CD8-positive, alpha-beta memory T cell (primary cell): ENCODE data around the gene TXNL4B. TPM values are rescaled to one million over a fixed set of nuclear protein-coding genes. Genes with fewer than 3 reads are reported as not detected.
A peak's percentile ranks its signal among the peaks of the same experiment; 100 is the strongest.

ENCODE experiments used
- CTCF ChIA-PET: fragments of 350-600 bp; sonication (Branson Sonifier 250); formaldehyde crosslinking; loops from one replicate; lab custom pipeline; 2021; ENCODE audit warnings: antibody characterized with exemption; lab: Charles Lee
- POLR2A ChIA-PET: fragments of 350-600 bp; sonication (Branson Sonifier 250); formaldehyde crosslinking; loops from one replicate; lab custom pipeline; 2021; ENCODE audit warnings: antibody characterized with exemption; lab: Charles Lee
- DNase-seq, 5 donors: peaks; one replicate each; pipeline versions ENCODE4 v3.0.0 to v3.0.0-alpha.2; 2020 to 2022; ENCODE audit warnings: mixed read lengths in 1 of 5
- H3K27ac ChIP-seq: one replicate; pipeline ENCODE4 v1.7.0; 2013; ENCODE audit warnings: low read depth, mild to moderate bottlenecking, low read length, moderate library complexity
- H3K27me3 ChIP-seq: 2 replicates; pipeline ENCODE4 v1.7.0; 2013; ENCODE audit warnings: low read length, mild to moderate bottlenecking; ENCODE audit not compliant: insufficient read depth, poor library complexity, severe bottlenecking
- H3K36me3 ChIP-seq: 2 replicates; pipeline ENCODE4 v1.7.0; 2013; ENCODE audit warnings: mild to moderate bottlenecking, low read length, moderate library complexity; ENCODE audit not compliant: insufficient read depth
- H3K4me1 ChIP-seq: 2 replicates; pipeline ENCODE4 v1.7.0; 2013; ENCODE audit warnings: mild to moderate bottlenecking, low read length, moderate library complexity; ENCODE audit not compliant: insufficient read depth
- H3K4me3 ChIP-seq: 2 replicates; pipeline ENCODE4 v1.7.0; 2013; ENCODE audit warnings: mild to moderate bottlenecking, low read length
- H3K9me3 ChIP-seq: 2 replicates; pipeline ENCODE4 v1.7.0; 2013; ENCODE audit warnings: mild to moderate bottlenecking, low read length
- H3K27ac Mint-ChIP-seq, 8 donors: one replicate each; pipeline ENCODE4 v1.8.0; 2020 to 2021; ENCODE audit warnings: mixed read lengths in 8 of 8, mild to moderate bottlenecking in 6 of 8, inconsistent platforms in 3 of 8, moderate library complexity in 3 of 8
- H3K27me3 Mint-ChIP-seq, 2 donors: one replicate each; pipeline ENCODE4 v1.8.0; 2020 to 2021; ENCODE audit warnings: mixed read lengths in 2 of 2, mild to moderate bottlenecking in 1 of 2, moderate library complexity in 1 of 2
- H3K36me3 Mint-ChIP-seq, 3 donors: one replicate each; pipeline ENCODE4 v1.8.0; 2020 to 2021; ENCODE audit warnings: mixed read lengths in 3 of 3, inconsistent platforms in 1 of 3, mild to moderate bottlenecking in 1 of 3
- H3K4me1 Mint-ChIP-seq, 3 donors: one replicate each; pipeline ENCODE4 v1.8.0; 2020 to 2021; ENCODE audit warnings: mixed read lengths in 3 of 3, inconsistent platforms in 1 of 3, mild to moderate bottlenecking in 1 of 3
- H3K4me3 Mint-ChIP-seq, 7 donors: one replicate each; pipeline ENCODE4 v1.8.0; 2020 to 2021; ENCODE audit warnings: mixed read lengths in 7 of 7, mild to moderate bottlenecking in 6 of 7, moderate library complexity in 4 of 7, inconsistent platforms in 2 of 7
- H3K9me3 Mint-ChIP-seq, 5 donors: one replicate each; pipeline ENCODE4 v1.8.0; 2020 to 2022; ENCODE audit warnings: mixed read lengths in 5 of 5, mild to moderate bottlenecking in 3 of 5, moderate library complexity in 2 of 5, inconsistent platforms in 1 of 5
- polyA plus RNA-seq: library from polyadenylated mRNA; unstranded; fragments of 300-500 nt; fragmentation: Illumina TruSeq; gene quantifications from one replicate; pipeline ENCODE4 v1.2.3, GENCODE V29; 2021
- total RNA-seq, 2 experiments: library from RNA; stranded (reverse); gene quantifications; one replicate each; pipeline ENCODE4 v1.2.3, GENCODE V29; 2021

The TXNL4B gene
- total and polyA plus RNA-seq, 3 experiments from 2014 or later = 14.0 to 38.7 (median 37.9) TPM

DNA sequence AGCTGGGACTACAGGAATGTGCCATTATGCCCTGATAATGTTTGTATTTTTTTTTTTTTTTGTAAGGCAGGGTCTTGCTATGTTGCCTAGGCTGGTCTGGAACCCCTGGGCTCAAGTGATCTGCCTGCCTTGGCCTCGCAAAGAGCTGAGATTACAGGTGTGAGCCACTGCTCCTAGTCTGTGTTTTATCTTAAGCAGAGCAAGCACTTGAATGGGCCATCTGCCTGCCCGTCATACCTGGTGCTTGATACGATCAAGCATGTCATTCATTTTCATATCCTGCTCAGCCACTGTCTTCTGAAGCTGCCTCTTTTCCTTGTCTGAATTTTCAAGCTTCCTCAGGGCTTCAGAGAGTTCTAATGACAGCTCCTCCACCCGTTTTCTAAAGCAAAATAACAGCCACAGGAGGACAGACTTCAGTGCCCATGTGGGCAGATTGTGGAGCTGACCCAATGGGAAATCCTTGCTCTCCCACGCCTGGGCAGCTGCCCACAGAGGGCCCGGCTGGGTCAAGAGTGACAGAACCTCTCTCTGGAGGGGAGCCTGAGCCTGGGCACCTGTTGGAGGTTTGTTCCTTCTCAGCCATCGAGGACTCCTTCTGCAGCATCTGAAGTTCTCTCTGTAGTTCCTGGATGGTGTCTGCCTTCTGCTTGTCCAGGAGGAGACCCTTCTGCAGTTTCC, 36.7 kb upstream of the TXNL4B start:
- no peaks in the 10 kb centered on the region for H3K27me3 ChIP-seq
- ChIA-PET CTCF (no interaction called here), POLR2A (no interaction called here)
- peak overlapping the region in 1 of 8 donors; percentile 40 for H3K27ac Mint-ChIP-seq
- no peak overlapping the region for H3K27ac ChIP-seq
- no peak overlapping the region for H3K4me3 ChIP-seq
- DNase-seq = no peak
- no peaks in the 10 kb centered on the region for H3K27me3 Mint-ChIP-seq
- H3K4me1 Mint-ChIP-seq = no peaks in the 10 kb centered on the region
- H3K36me3 ChIP-seq = no peaks in the 10 kb centered on the region
- H3K9me3 Mint-ChIP-seq = no peaks in the 10 kb centered on the region
- H3K4me1 ChIP-seq = no peaks in the 10 kb centered on the region
- no peaks in the 10 kb centered on the region for H3K9me3 ChIP-seq
- H3K36me3 Mint-ChIP-seq = no peaks in the 10 kb centered on the region
- H3K4me3 Mint-ChIP-seq = no peak overlapping the region

- Histone ChIP-seq H3K27me3 (no peaks in the 10 kb centered on the region), H3K36me3 (no peaks in the 10 kb centered on the region), H3K9me3 (no peaks in the 10 kb centered on the region), H3K27ac (no peak overlapping the region), H3K4me1 (no peaks in the 10 kb centered on the region), H3K4me3 (no peak overlapping the region)
- H3K36me3 Mint-ChIP-seq = no peaks in the 10 kb centered on the region
- H3K27ac Mint-ChIP-seq = no peak overlapping the region
- H3K4me1 Mint-ChIP-seq = peaks cover 0 to 3% (median 0%) of the 10 kb centered on the region in 3 donors
- POLR2A ChIA-PET = no interaction called here
- no peak overlapping the region for H3K4me3 Mint-ChIP-seq
- DNase-seq = no peak
- no peaks in the 10 kb centered on the region for H3K9me3 Mint-ChIP-seq
- H3K27me3 Mint-ChIP-seq = no peaks in the 10 kb centered on the region
- CTCF ChIA-PET = no interaction called here
Measured at GRCh38 chr16:72128701-72129100, 35.3 kb upstream of the TXNL4B start.

DNA sequence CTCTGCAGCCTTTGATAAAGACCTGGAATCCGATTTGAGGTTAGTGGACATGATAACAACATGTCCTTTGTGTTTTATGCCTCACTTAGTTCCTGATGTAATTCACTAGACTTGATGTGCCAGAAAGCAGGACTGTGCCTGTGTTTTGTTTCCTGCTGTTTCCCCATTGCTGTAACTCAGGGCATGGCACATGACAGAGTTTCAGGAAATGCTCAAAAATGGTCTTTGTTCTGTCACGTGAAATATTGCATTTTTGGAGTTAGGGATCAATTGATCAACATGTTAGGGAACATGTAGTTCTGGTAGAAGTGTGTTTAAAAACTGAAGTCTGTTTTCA, 33.0 kb upstream of the TXNL4B start:
- Mint-ChIP-seq H3K4me3 (no peak overlapping the region), H3K27ac (no peak overlapping the region), H3K4me1 (peaks cover 0 to 3% (median 0%) of the 10 kb centered on the region in 3 donors), H3K36me3 (no peaks in the 10 kb centered on the region), H3K27me3 (no peaks in the 10 kb centered on the region), H3K9me3 (no peaks in the 10 kb centered on the region)
- no peaks in the 10 kb centered on the region for H3K27me3 ChIP-seq
- no peaks in the 10 kb centered on the region for H3K9me3 ChIP-seq
- no peak overlapping the region for H3K27ac ChIP-seq
- ChIA-PET POLR2A (no interaction called here), CTCF (no interaction called here)
- H3K4me1 ChIP-seq = no peaks in the 10 kb centered on the region
- no peaks in the 10 kb centered on the region for H3K36me3 ChIP-seq
- no peak for DNase-seq
- no peak overlapping the region for H3K4me3 ChIP-seq

DNA sequence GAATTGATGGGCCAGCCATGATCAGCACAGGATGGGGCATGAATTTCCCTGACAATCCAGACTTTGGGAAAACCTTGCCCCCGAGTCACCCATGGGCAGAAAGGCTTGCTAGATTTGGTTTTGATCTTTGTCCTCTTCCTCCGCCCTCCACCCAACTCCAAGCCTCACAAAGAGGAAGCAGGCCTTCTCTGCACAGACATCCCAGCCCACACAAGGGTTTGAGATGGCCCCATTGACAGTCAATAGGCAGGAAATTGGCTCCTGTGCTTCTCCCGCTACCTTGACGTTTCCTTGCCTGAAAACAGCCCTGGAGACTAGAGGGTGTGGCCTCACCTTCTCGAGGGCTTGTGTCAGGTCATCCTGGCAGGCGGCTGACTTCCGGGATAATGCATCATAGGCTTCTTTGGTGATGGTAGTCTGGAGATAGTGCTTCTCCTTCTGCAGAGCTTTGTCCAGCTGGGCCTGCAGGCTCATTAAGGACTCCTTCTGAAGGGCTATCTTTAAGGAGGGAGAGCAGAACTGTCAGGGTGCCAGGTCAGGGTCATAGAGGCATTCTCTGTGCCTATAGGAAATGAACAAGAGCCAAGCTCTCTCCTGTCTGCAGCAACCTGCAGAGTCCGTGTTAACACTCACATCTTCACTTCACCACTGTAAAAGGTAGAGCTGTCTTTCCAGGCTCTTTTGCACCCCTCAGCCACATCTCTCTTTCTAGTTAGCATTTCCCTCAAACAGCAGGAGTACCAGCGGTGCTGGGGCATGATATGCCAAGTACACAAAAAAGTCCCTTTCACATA, 32.4 kb upstream of the TXNL4B start:
- H3K9me3 ChIP-seq = no peaks in the 10 kb centered on the region
- H3K4me1 ChIP-seq = no peaks in the 10 kb centered on the region
- no peak overlapping the region for H3K27ac ChIP-seq
- ChIA-PET POLR2A (no interaction called here), CTCF (interaction anchor here (1.4 to 2.2 kb wide), 3 partner anchors 8 to 13 kb away, joined by 6 to 9 read pairs (median 8); no protein-coding TSS in a partner anchor)
- Mint-ChIP-seq H3K27ac (peak overlapping the region in 1 of 8 donors; percentile 60), H3K27me3 (no peaks in the 10 kb centered on the region), H3K4me3 (no peak overlapping the region), H3K4me1 (peaks cover 0 to 3% (median 0%) of the 10 kb centered on the region in 3 donors), H3K9me3 (no peaks in the 10 kb centered on the region), H3K36me3 (no peaks in the 10 kb centered on the region)
- no peaks in the 10 kb centered on the region for H3K27me3 ChIP-seq
- no peak overlapping the region for H3K4me3 ChIP-seq
- H3K36me3 ChIP-seq = no peaks in the 10 kb centered on the region
- no peak for DNase-seq

GRCh38 chr16:72124761-72125634, 31.6 kb upstream of the TXNL4B start:
- no peaks in the 10 kb centered on the region for H3K36me3 ChIP-seq
- H3K4me3 ChIP-seq = no peak overlapping the region
- H3K27me3 ChIP-seq = no peaks in the 10 kb centered on the region
- CTCF ChIA-PET = interaction anchor here (0.8 to 2.2 kb wide), 7 partner anchors 9 to 46 kb away, joined by 3 to 9 read pairs (median 6); no protein-coding TSS in a partner anchor
- H3K27ac Mint-ChIP-seq = no peak overlapping the region
- H3K4me3 Mint-ChIP-seq = peak overlapping the region in 1 of 7 donors; percentile 61
- peak; percentile 17 to 64 (median 32) for DNase-seq
- POLR2A ChIA-PET = no interaction called here
- no peaks in the 10 kb centered on the region for H3K9me3 Mint-ChIP-seq
- H3K27me3 Mint-ChIP-seq = no peaks in the 10 kb centered on the region
- H3K4me1 ChIP-seq = no peaks in the 10 kb centered on the region
- H3K27ac ChIP-seq = no peak overlapping the region
- H3K36me3 Mint-ChIP-seq = no peaks in the 10 kb centered on the region
- no peaks in the 10 kb centered on the region for H3K9me3 ChIP-seq
- H3K4me1 Mint-ChIP-seq = peaks cover 0 to 3% (median 0%) of the 10 kb centered on the region in 3 donors

GRCh38 chr16:72124148-72124547, 30.7 kb upstream of the TXNL4B start:
- ChIA-PET CTCF (interaction anchor here (0.8 to 2.2 kb wide), 7 partner anchors 9 to 45 kb away, joined by 3 to 9 read pairs (median 6); no protein-coding TSS in a partner anchor), POLR2A (no interaction called here)
- DNase-seq = no peak
- peak overlapping the region in 1 of 7 donors; percentile 61 for H3K4me3 Mint-ChIP-seq
- Histone ChIP-seq H3K4me1 (no peaks in the 10 kb centered on the region), H3K27ac (no peak overlapping the region), H3K36me3 (no peaks in the 10 kb centered on the region), H3K4me3 (no peak overlapping the region), H3K27me3 (no peaks in the 10 kb centered on the region), H3K9me3 (no peaks in the 10 kb centered on the region)
- no peaks in the 10 kb centered on the region for H3K36me3 Mint-ChIP-seq
- no peaks in the 10 kb centered on the region for H3K27me3 Mint-ChIP-seq
- no peaks in the 10 kb centered on the region for H3K9me3 Mint-ChIP-seq
- peaks cover 0 to 3% (median 0%) of the 10 kb centered on the region in 3 donors for H3K4me1 Mint-ChIP-seq
- peak overlapping the region in 2 of 8 donors; percentile 38 to 61 for H3K27ac Mint-ChIP-seq

DNA sequence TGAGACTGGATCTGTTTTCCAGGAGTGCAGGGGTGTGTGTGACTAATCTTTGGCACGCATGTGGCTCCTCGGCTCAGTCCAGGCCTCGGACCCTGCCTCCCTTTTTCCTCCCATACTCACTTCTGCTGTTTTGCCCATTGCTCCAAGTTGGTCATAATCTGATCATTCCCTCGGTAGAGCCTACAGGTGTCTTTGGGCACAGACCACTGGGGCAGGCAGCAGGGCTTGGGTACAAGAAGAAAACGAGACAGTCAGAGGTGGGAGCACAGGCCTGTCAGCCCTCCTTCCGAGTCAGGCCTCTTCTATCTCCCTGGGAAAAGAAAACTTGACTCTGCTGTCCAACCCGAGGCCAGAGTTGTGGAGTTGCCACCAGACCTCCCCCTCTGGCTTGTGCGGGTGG, 30.0 kb upstream of the TXNL4B start:
- Mint-ChIP-seq H3K4me1 (peaks cover 0 to 3% (median 0%) of the 10 kb centered on the region in 3 donors), H3K27me3 (no peaks in the 10 kb centered on the region), H3K4me3 (no peak overlapping the region), H3K27ac (peak overlapping the region in 1 of 8 donors; percentile 63), H3K9me3 (no peaks in the 10 kb centered on the region), H3K36me3 (no peaks in the 10 kb centered on the region)
- ChIA-PET CTCF (interaction anchor here (2.2 kb wide), 1 partner anchor 14 kb away, joined by 9 read pairs; no protein-coding TSS in a partner anchor), POLR2A (no interaction called here)
- H3K4me1 ChIP-seq = no peaks in the 10 kb centered on the region
- H3K27ac ChIP-seq = no peak overlapping the region
- no peak for DNase-seq
- H3K27me3 ChIP-seq = no peaks in the 10 kb centered on the region
- H3K36me3 ChIP-seq = no peaks in the 10 kb centered on the region
- no peaks in the 10 kb centered on the region for H3K9me3 ChIP-seq
- H3K4me3 ChIP-seq = no peak overlapping the region
